PFSK-1 (cell line): ENCODE results near the gene PCDH19.

Source experiments
- FOXP2 ChIP-seq: optimal IDR thresholded peaks from 2 replicates; pipeline ENCODE3; 2011; ENCODE audit warnings: borderline replicate concordance, control low read depth, inconsistent platforms; ENCODE audit not compliant: insufficient read depth; ENCODE audit errors: extremely low read length, extremely low read depth
- POLR2AphosphoS5 ChIP-seq: IDR thresholded peaks from 2 replicates; pipeline ENCODE4 v1.6.1; 2012; ENCODE audit warnings: low read depth, mild to moderate bottlenecking, control low read depth, low read length, moderate library complexity
- REST ChIP-seq, 2 experiments: IDR thresholded peaks; 2 replicates each; pipeline versions ENCODE4 v1.6.1 to v1.8.0; 2011 to 2012; ENCODE audit warnings: low read depth in 2 of 2, low read length in 2 of 2, control low read depth in 1 of 2, inconsistent platforms in 1 of 2, mild to moderate bottlenecking in 1 of 2, moderate library complexity in 1 of 2; ENCODE audit not compliant: insufficient read depth in 1 of 2
- SIN3A ChIP-seq: IDR thresholded peaks from 2 replicates; pipeline ENCODE4 v1.6.1; 2012; ENCODE audit warnings: mild to moderate bottlenecking, low read length, moderate library complexity, borderline replicate concordance; ENCODE audit not compliant: insufficient read depth
- TAF1 ChIP-seq: IDR thresholded peaks from 2 replicates; pipeline ENCODE4 v1.6.1; 2012; ENCODE audit warnings: low read length, control low read depth, borderline replicate concordance; ENCODE audit not compliant: insufficient read depth

The PCDH19 gene

GRCh38 chrX:100350704-100351489 is 59.2 kb downstream of the PCDH19 start:
- TF ChIP-seq SIN3A (no peak), FOXP2 (no peak), POLR2AphosphoS5 (no peak), TAF1 (no peak), REST (IDR thresholded peaks at IDR 0.05; ENCODE audit: insufficient read depth in 1 of 2, low read depth in 2 of 2, low read length in 2 of 2) (no peak)

GRCh38 chrX:100349391-100349790 is 60.7 kb downstream of the PCDH19 start:
- TF ChIP-seq TAF1 (no peak), SIN3A (no peak), REST (IDR thresholded peaks at IDR 0.05; ENCODE audit: insufficient read depth in 1 of 2, low read depth in 2 of 2, low read length in 2 of 2) (no peak), FOXP2 (no peak), POLR2AphosphoS5 (no peak)

- TF ChIP-seq REST (IDR thresholded peaks at IDR 0.05; ENCODE audit: insufficient read depth in 1 of 2, low read depth in 2 of 2, low read length in 2 of 2), result no peak
- TF ChIP-seq TAF1, result no peak
- TF ChIP-seq FOXP2, result no peak
- TF ChIP-seq POLR2AphosphoS5, result no peak
- TF ChIP-seq SIN3A, result no peak
Measured at GRCh38 chrX:100341142-100341510, 68.9 kb downstream of the PCDH19 start.

- no peak for TF ChIP-seq REST (IDR thresholded peaks at IDR 0.05; ENCODE audit: insufficient read depth in 1 of 2, low read depth in 2 of 2, low read length in 2 of 2)
- TF ChIP-seq TAF1, result no peak
- no peak for TF ChIP-seq POLR2AphosphoS5
- TF ChIP-seq SIN3A, result no peak
- TF ChIP-seq FOXP2, result no peak
Measured at GRCh38 chrX:100340491-100341141, 69.5 kb downstream of the PCDH19 start.

- TF ChIP-seq FOXP2 (no peak), SIN3A (no peak), TAF1 (no peak), POLR2AphosphoS5 (no peak), REST (IDR thresholded peaks at IDR 0.05; ENCODE audit: insufficient read depth in 1 of 2, low read depth in 2 of 2, low read length in 2 of 2) (no peak)
Measured at GRCh38 chrX:100328351-100328750, 81.7 kb downstream of the PCDH19 start.
